K562 (cell line): ENCODE measurements around the gene ZNF286A. TPM values are rescaled to one million over a fixed set of nuclear protein-coding genes. Genes with fewer than 3 reads are reported as not detected.
"Not testable (repeated sequence)": the region's sequence is repeated elsewhere in the genome, so short reads cannot be mapped to it uniquely, and the experiment has no call there.

Experiments used
- ATAC-seq: fragments of 200-7000 bp; cut with Tn5 transposase; 3 replicates; pipeline ENCODE4 v1.9.1; 2020; ENCODE audit warnings: moderate library complexity
- BruUV-seq: library from RNA; stranded (reverse); fragments of 400-500 nt; replicated peaks from 2 replicates; lab custom pipeline; 2021; lab: Mats Ljungman, UMichigan
- CTCF ChIA-PET: fragments of 300-600 bp; formaldehyde crosslinking; extraction: SDS; loops from one replicate; lab custom pipeline; 2021; ENCODE audit warnings: low intra/inter-chr PET ratio; lab: Yijun Ruan, JAX
- POLR2A ChIA-PET: fragments of 300-600, 350-650 bp; sonication (Branson Sonifier 250); formaldehyde crosslinking; extraction: SDS; loops from one replicate; lab custom pipeline; 2021; ENCODE audit warnings: antibody characterized with exemption, inconsistent platforms; lab: Yijun Ruan, JAX
- DNase-seq, 4 experiments: peaks; one replicate each; pipeline versions ENCODE4 v3.0.0 to v3.0.0-alpha.2; 2011 to 2018; ENCODE audit warnings: low spot score in 3 of 4, mixed read lengths in 3 of 4; ENCODE audit errors: extremely low read depth in 1 of 4
- FAIRE-seq: peaks from 2 replicates; lab custom pipeline; 2011; peaks lifted over from hg19 to GRCh38; lab: Jason Lieb, UNC
- H2AFZ ChIP-seq: 2 replicates; pipeline ENCODE4 v1.6.0; 2011; ENCODE audit warnings: low read depth, low read length, control low read depth, inconsistent platforms
- H3K27ac ChIP-seq: fragments of 200-600 bp; 3 replicates; pipeline ENCODE4 v1.8.0; 2011; ENCODE audit warnings: low read depth, mild to moderate bottlenecking, control low read depth, inconsistent platforms, low read length, moderate library complexity, mixed read lengths; ENCODE audit errors: extremely low read depth
- H3K27me3 ChIP-seq, 2 experiments: fragments of 300-600 bp in 1 of 2; 2 replicates in 1 of 2; 3 replicates in 1 of 2; pipeline versions ENCODE4 v1.6.0 to v1.8.0; 2011; ENCODE audit warnings: inconsistent platforms in 2 of 2, low read length in 2 of 2, mild to moderate bottlenecking in 1 of 2, mixed read lengths in 1 of 2, moderate library complexity in 1 of 2; ENCODE audit not compliant: control insufficient read depth in 2 of 2, insufficient read depth in 2 of 2
- H3K36me3 ChIP-seq: fragments of 300-600 bp; 3 replicates; pipeline ENCODE4 v1.8.0; 2011; ENCODE audit warnings: mild to moderate bottlenecking, low read length, inconsistent platforms; ENCODE audit not compliant: control insufficient read depth, insufficient read depth
- H3K4me1 ChIP-seq, 2 experiments: fragments of 200-600 bp in 1 of 2; replicated peaks in 1 of 2; 2 replicates in 1 of 2; 3 replicates in 1 of 2; pipeline versions ENCODE4 v1.5.1 to v1.8.0; 2011; ENCODE audit warnings: inconsistent platforms in 2 of 2, low read length in 2 of 2, mild to moderate bottlenecking in 1 of 2, mixed read lengths in 1 of 2, moderate library complexity in 1 of 2; ENCODE audit not compliant: control insufficient read depth in 2 of 2, insufficient read depth in 2 of 2
- H3K4me2 ChIP-seq: 2 replicates; pipeline ENCODE4 v1.6.1; 2011; ENCODE audit warnings: low read length, control low read depth, inconsistent platforms, mixed read lengths; ENCODE audit not compliant: insufficient read depth
- H3K4me3 ChIP-seq: fragments of 200-600 bp; sonication (generic), shearing (Covaris generic); 2 replicates; pipeline ENCODE4 v1.5.1; 2016; ENCODE audit warnings: control low read depth, inconsistent platforms
- H3K79me2 ChIP-seq: fragments of 200-600 bp; 3 replicates; pipeline ENCODE4 v1.8.0; 2011; ENCODE audit warnings: low read length, inconsistent platforms; ENCODE audit not compliant: control insufficient read depth, insufficient read depth
- H3K9ac ChIP-seq, 2 experiments: 2 replicates each; pipeline versions ENCODE4 v1.6.0 to v1.6.1; 2011; ENCODE audit warnings: low read depth in 2 of 2, low read length in 2 of 2, control low read depth in 1 of 2, inconsistent platforms in 1 of 2, mild to moderate bottlenecking in 1 of 2, mixed read lengths in 1 of 2; ENCODE audit not compliant: insufficient read depth in 1 of 2
- H3K9me1 ChIP-seq: one replicate; pipeline ENCODE4 v1.6.0; 2011; ENCODE audit warnings: inconsistent platforms, mild to moderate bottlenecking, low read length, moderate library complexity; ENCODE audit not compliant: control insufficient read depth, insufficient read depth
- H3K9me3 ChIP-seq: replicated peaks from 2 replicates; pipeline ENCODE4 v1.5.1; 2011; ENCODE audit warnings: low read depth, low read length, inconsistent platforms; ENCODE audit not compliant: control insufficient read depth, insufficient read depth
- H4K20me1 ChIP-seq: replicated peaks from 2 replicates; pipeline ENCODE4 v1.6.1; 2011; ENCODE audit warnings: low read length, inconsistent platforms, mixed read lengths; ENCODE audit not compliant: control insufficient read depth, insufficient read depth
- GABPB1 ChIP-seq: sonication (generic); formaldehyde crosslinking; IDR thresholded peaks from 2 replicates; pipeline ENCODE4 v1.8.0; 2022; ENCODE audit warnings: mild to moderate bottlenecking, missing genetic modification reagents
- HCFC1 ChIP-seq: IDR thresholded peaks from 2 replicates; pipeline ENCODE4 v1.6.1; 2012; ENCODE audit warnings: low read depth, low read length, improper control_type of control experiment
- HDAC1 ChIP-seq, 2 experiments: fragments of 450-650 bp; IDR thresholded peaks; 2 replicates each; pipeline ENCODE4 v1.6.1; 2016 to 2017; ENCODE audit warnings: inconsistent platforms in 1 of 2, mild to moderate bottlenecking in 1 of 2, moderate library complexity in 1 of 2
- L3MBTL2 ChIP-seq: fragments of 450-650 bp; IDR thresholded peaks from 2 replicates; pipeline ENCODE4 v1.6.1; 2016; ENCODE audit warnings: mild to moderate bottlenecking, moderate library complexity
- MBD2 ChIP-seq: sonication (generic); IDR thresholded peaks from 2 replicates; pipeline ENCODE4 v1.6.1; 2016; ENCODE audit warnings: low read depth, borderline replicate concordance
- NFIC ChIP-seq: fragments of 450-650 bp; IDR thresholded peaks from 2 replicates; pipeline ENCODE4 v1.6.1; 2017; ENCODE audit warnings: mild to moderate bottlenecking, inconsistent platforms
- POLR2G ChIP-seq: fragments of 200-400 bp; formaldehyde crosslinking; IDR thresholded peaks from 2 replicates; pipeline ENCODE4 v1.6.1; 2017; ENCODE audit warnings: low read depth, mild to moderate bottlenecking, antibody characterized with exemption, low read length, moderate library complexity
- SAFB ChIP-seq: fragments of 200-400 bp; formaldehyde crosslinking; IDR thresholded peaks from 2 replicates; pipeline ENCODE4 v1.6.1; 2017; ENCODE audit warnings: low read depth, low read length, borderline replicate concordance
- SUPT5H ChIP-seq: fragments of 450-650 bp; IDR thresholded peaks from 2 replicates; pipeline ENCODE4 v1.6.1; 2016
- WGBS: fragments of 100-300 bp; shearing (Covaris generic); methylation state at CpG from one replicate; pipeline ENCODE4 v1.1.6; 2016; ENCODE audit warnings: low coverage, mixed read lengths; ENCODE audit not compliant: insufficient coverage; ENCODE audit errors: missing lambda C conversion rate; 5-methylcytosine and 5-hydroxymethylcytosine counted together
- in situ Hi-C: fragments of 300-500 bp; cut with MboI; formaldehyde crosslinking; loops from 4 replicates; pipeline ENCODE4 v1.15.0; 2018; ENCODE audit warnings: inconsistent platforms, mixed read lengths
- intact Hi-C: fragments of 100-400 bp; cut with micrococcal nuclease; formaldehyde crosslinking; loops from 2 replicates; pipeline ENCODE4 v1.14.2; 2022
- polyA plus RNA-seq, 8 experiments: library from polyadenylated mRNA; depleted of rRNA in 4 of 8; stranded (reverse) in 5 of 8; unstranded in 3 of 8; fragments of >200 nt; fragmentation: Nextera tagmentation in 2 of 8; fragmentation: Illumina TruSeq in 1 of 8; extraction: Ambion mirVana in 2 of 8; extraction: Trizol in 1 of 8; gene quantifications; 2 replicates each; pipeline versions ENCODE4 v1.2.1 to v1.2.3, GENCODE V29; 2011 to 2014; ENCODE audit warnings: inconsistent platforms in 1 of 8, missing spikeins in 1 of 8
- total RNA-seq, 7 experiments: library from RNA; depleted of rRNA in 6 of 7; stranded (reverse); fragments of >200 nt in 6 of 7; fragmentation: Illumina TruSeq in 2 of 7; extraction: Trizol in 2 of 7; gene quantifications; 2 replicates each; pipeline versions ENCODE4 v1.2.1 to v1.2.3, GENCODE V29; 2011 to 2021; ENCODE audit warnings: low replicate concordance in 1 of 7
- TF ChIP-seq, protein P1 (sequence below), 2 experiments: fragments of 450-650 bp in 1 of 2; sonication (generic) in 1 of 2; formaldehyde crosslinking in 1 of 2; IDR thresholded peaks; 2 replicates each; pipeline versions ENCODE4 v1.7.1 to v1.9.0; 2016 to 2022; ENCODE audit warnings: inconsistent platforms in 1 of 2, mild to moderate bottlenecking in 1 of 2, missing genetic modification reagents in 1 of 2

ZNF286A gene
- total and polyA plus RNA-seq, 9 of the 15 experiments (the other 6 are each of a cell fraction or from before 2014, with no cell fraction given), result 9.0 to 23.1 (median 16.6) TPM

DNA sequence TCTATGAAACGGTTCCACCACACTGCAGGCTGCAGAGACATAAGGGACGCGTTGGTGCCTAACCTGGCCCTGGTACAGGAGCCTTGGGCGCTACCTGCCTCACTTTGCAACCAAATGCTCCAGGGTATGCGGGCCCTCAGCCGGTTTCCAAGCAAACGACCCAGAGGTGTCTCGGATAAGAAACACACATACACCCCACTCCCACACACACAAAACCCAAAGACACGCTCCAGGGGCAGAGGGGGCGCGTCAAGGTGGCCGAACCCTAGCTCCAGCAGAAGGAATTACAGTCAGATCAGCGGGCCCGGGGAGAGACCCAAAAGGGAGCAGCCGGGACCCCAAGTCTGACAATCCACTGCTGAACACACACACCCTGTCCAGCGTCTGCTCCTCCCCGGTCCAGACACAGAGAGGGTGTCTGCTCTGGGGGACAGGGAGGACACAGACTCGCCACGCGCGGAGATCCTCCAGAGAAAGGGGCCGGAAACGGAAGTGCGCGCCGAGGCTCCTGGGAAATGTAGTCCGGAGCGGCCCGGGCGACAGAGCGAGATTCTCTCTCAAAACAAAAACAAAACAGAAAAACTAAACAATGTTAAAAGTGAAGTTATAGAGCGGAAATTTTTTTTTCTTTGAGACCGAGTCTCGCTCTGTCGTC is 15.6 kb upstream of the ZNF286A start, which contains the start of gene TRIM16:
Gene TRIM16, minus strand, starts transcription at position 488 of the 655 bp plus-strand sequence. CDS start 32,702 bp downstream, outside the sequence.
- H3K27me3 ChIP-seq, H3K4me1 ChIP-seq, H3K9me3 ChIP-seq, H4K20me1 ChIP-seq, H3K36me3 ChIP-seq, in situ Hi-C loops, POLR2A ChIA-PET, CTCF ChIA-PET, H3K79me2 ChIP-seq, H3K9me1 ChIP-seq, intact Hi-C loops: not testable (repeated sequence)
- WGBS, result 1% methylated on average over 11 of the region's 35 CpGs
- DNase-seq (peak; percentile 46 to 78 (median 53)), FAIRE-seq (peak; percentile 83), ATAC-seq (peak; percentile 98)
- Histone ChIP-seq H3K9ac (peak within 1 kb of the TSS; percentile 67 to 87), H3K4me3 (peak within 1 kb of the TSS; percentile 55), H3K27ac (peak within 1 kb of the TSS; percentile 60), H2AFZ (peak within 1 kb of the TSS; percentile 94), H3K4me2 (peak within 1 kb of the TSS; percentile 84)
- BruUV-seq, result TSS peak; percentile 85
- peak; percentile 21; the same call in 1 of the 2 replicates for TF ChIP-seq NFIC
- TF ChIP-seq MBD2, result peak; percentile 28; the same call in 1 of the 2 replicates
- TF ChIP-seq HDAC1 (IDR thresholded peaks at IDR 0.05), result peak in 1 of 2 experiments; percentile 68; a peak in 2 of 4 replicates
- TF ChIP-seq, protein P1, sequence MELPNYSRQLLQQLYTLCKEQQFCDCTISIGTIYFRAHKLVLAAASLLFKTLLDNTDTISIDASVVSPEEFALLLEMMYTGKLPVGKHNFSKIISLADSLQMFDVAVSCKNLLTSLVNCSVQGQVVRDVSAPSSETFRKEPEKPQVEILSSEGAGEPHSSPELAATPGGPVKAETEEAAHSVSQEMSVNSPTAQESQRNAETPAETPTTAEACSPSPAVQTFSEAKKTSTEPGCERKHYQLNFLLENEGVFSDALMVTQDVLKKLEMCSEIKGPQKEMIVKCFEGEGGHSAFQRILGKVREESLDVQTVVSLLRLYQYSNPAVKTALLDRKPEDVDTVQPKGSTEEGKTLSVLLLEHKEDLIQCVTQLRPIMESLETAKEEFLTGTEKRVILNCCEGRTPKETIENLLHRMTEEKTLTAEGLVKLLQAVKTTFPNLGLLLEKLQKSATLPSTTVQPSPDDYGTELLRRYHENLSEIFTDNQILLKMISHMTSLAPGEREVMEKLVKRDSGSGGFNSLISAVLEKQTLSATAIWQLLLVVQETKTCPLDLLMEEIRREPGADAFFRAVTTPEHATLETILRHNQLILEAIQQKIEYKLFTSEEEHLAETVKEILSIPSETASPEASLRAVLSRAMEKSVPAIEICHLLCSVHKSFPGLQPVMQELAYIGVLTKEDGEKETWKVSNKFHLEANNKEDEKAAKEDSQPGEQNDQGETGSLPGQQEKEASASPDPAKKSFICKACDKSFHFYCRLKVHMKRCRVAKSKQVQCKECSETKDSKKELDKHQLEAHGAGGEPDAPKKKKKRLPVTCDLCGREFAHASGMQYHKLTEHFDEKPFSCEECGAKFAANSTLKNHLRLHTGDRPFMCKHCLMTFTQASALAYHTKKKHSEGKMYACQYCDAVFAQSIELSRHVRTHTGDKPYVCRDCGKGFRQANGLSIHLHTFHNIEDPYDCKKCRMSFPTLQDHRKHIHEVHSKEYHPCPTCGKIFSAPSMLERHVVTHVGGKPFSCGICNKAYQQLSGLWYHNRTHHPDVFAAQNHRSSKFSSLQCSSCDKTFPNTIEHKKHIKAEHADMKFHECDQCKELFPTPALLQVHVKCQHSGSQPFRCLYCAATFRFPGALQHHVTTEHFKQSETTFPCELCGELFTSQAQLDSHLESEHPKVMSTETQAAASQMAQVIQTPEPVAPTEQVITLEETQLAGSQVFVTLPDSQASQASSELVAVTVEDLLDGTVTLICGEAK (IDR thresholded peaks at IDR 0.05), result peak; percentile 96
- TF ChIP-seq, protein P1 (CRISPR knock-in tag; IDR thresholded peaks at IDR 0.05), result not testable (repeated sequence)
- TF ChIP-seq SUPT5H, result peak; percentile 65
- peak; percentile 96 for TF ChIP-seq GABPB1 (CRISPR knock-in tag)
- peak; percentile 81 for TF ChIP-seq HCFC1
- 0 out of 2 replicates have a peak, but pooled peaks have one; percentile 19 for TF ChIP-seq L3MBTL2
- peak; percentile 67 for TF ChIP-seq POLR2G
- TF ChIP-seq SAFB, result peak; percentile 62; the same call in 1 of the 2 replicates
